Measurements from ENCODE around the gene MAN2B1.

GRCh38 chr19:12626958-12627357, 39.6 kb downstream of the MAN2B1 start:
- TF ChIP-seq CTCF (IDR thresholded peaks at IDR 0.05), result no peak
- no peak for TF ChIP-seq ZFX (IDR thresholded peaks at IDR 0.05; ENCODE audit: borderline replicate concordance)
